ENCODE results near the gene INSRR.
A peak's percentile ranks its signal among the peaks of the same experiment; 100 is the strongest.

Gene INSRR

GRCh38 chr1:156801409-156802121 is 57.4 kb downstream of the INSRR start:
- H3K4me3 ChIP-seq (ENCODE audit: low read depth, low read length) = no peak overlapping the region
- no peak for TF ChIP-seq CTCF (IDR thresholded peaks at IDR 0.05; ENCODE audit: borderline replicate concordance, insufficient read depth, low read depth, low read length)

- peak; percentile 71 for TF ChIP-seq CTCF (IDR thresholded peaks at IDR 0.05; ENCODE audit: borderline replicate concordance, insufficient read depth, low read depth, low read length)
Measured at GRCh38 chr1:156797212-156797871, 61.6 kb downstream of the INSRR start.

GRCh38 chr1:156796340-156797097 is 62.4 kb downstream of the INSRR start:
- TF ChIP-seq CTCF (IDR thresholded peaks at IDR 0.05; ENCODE audit: borderline replicate concordance, insufficient read depth, low read depth, low read length) = no peak

More at GRCh38 chr1:156797212-156797871, 61.6 kb downstream of the INSRR start:
- H3K4me3 ChIP-seq (ENCODE audit: low read depth, low read length) = no peak overlapping the region

GRCh38 chr1:156795787-156796186 is 63.1 kb downstream of the INSRR start:
- H3K4me3 ChIP-seq (ENCODE audit: low read depth, low read length) = no peak overlapping the region
- no peak for TF ChIP-seq CTCF (IDR thresholded peaks at IDR 0.05; ENCODE audit: borderline replicate concordance, insufficient read depth, low read depth, low read length)

More at GRCh38 chr1:156796340-156797097, 62.4 kb downstream of the INSRR start:
- no peak overlapping the region for H3K4me3 ChIP-seq (ENCODE audit: low read depth, low read length)

GRCh38 chr1:156795374-156795733 is 63.6 kb downstream of the INSRR start:
- no peak for TF ChIP-seq CTCF (IDR thresholded peaks at IDR 0.05; ENCODE audit: borderline replicate concordance, insufficient read depth, low read depth, low read length)

GRCh38 chr1:156794506-156795373 is 64.2 kb downstream of the INSRR start:
- no peak overlapping the region for H3K4me3 ChIP-seq (ENCODE audit: low read depth, low read length)
- TF ChIP-seq CTCF (IDR thresholded peaks at IDR 0.05; ENCODE audit: borderline replicate concordance, insufficient read depth, low read depth, low read length) = no peak

More at GRCh38 chr1:156795374-156795733, 63.6 kb downstream of the INSRR start:
- H3K4me3 ChIP-seq (ENCODE audit: low read depth, low read length) = no peak overlapping the region
